ENCODE data around the gene EFCAB12. TPM values are rescaled to one million over a fixed set of nuclear protein-coding genes. Genes with fewer than 3 reads are reported as not detected.
A peak's percentile ranks its signal among the peaks of the same experiment; 100 is the strongest.

Gene EFCAB12
- total RNA-seq, 2 experiments from 2014 or later, result 1.1 to 2.5 TPM

GRCh38 chr3:129429602-129430001 lies 1.2 kb upstream of the EFCAB12 start:
- no peak for DNase-seq (ENCODE audit: low spot score)
- Histone ChIP-seq H4K20me1 (ENCODE audit: insufficient read depth, low read length) (no peaks in the 10 kb centered on the region), H3K4me1 (ENCODE audit: insufficient read depth, low read length, poor library complexity, severe bottlenecking) (peaks cover 32% of the 10 kb centered on the region), H3K27ac (ENCODE audit: low read depth, low read length, poor library complexity, severe bottlenecking) (peak overlapping the region; percentile 16), H2AFZ (ENCODE audit: low read length) (no peak overlapping the region), H3K9me2 (ENCODE audit: insufficient read depth, low read length) (no peaks in the 10 kb centered on the region), H3K36me3 (ENCODE audit: insufficient read depth, low read length) (peaks cover 76% of the 10 kb centered on the region), H3K4me2 (ENCODE audit: low read length) (no peak overlapping the region), H3K79me2 (ENCODE audit: insufficient read depth, low read depth, low read length) (peaks cover 10% of the 10 kb centered on the region), H3K9me3 (ENCODE audit: low read length) (peaks cover 4% of the 10 kb centered on the region; the same call in 1 of the 2 replicates), H3K4me3 (ENCODE audit: low read depth, low read length, poor library complexity, severe bottlenecking) (no peak overlapping the region)
- intact Hi-C loops (cut with micrococcal nuclease; ENCODE audit: unreplicated experiment), result no loop called here
- CTCF ChIA-PET (ENCODE audit: unreplicated experiment), result no interaction called here
- BruUV-seq (replicated peaks), result no TSS peak
- POLR2A ChIA-PET, result interaction anchor here (0.7 to 6.8 kb wide), 2 partner anchors 11 to 20 kb away, joined by 5 to 54 read pairs; partner anchors contain the start of genes IFT122 and MBD4
- TF ChIP-seq CTCF (conservative IDR thresholded peaks at IDR 0.05; ENCODE audit: low read length), result no peak
- TF ChIP-seq EZH2phosphoT487 (IDR thresholded peaks at IDR 0.05; ENCODE audit: borderline replicate concordance, low read depth, low read length), result no peak

GRCh38 chr3:129429080-129429451 lies 630 bp upstream of the EFCAB12 start:
- Histone ChIP-seq H2AFZ (ENCODE audit: low read length) (no peak overlapping the region), H3K4me3 (ENCODE audit: low read depth, low read length, poor library complexity, severe bottlenecking) (no peak overlapping the region), H3K9me2 (ENCODE audit: insufficient read depth, low read length) (no peaks in the 10 kb centered on the region), H3K27ac (ENCODE audit: low read depth, low read length, poor library complexity, severe bottlenecking) (no peak overlapping the region), H4K20me1 (ENCODE audit: insufficient read depth, low read length) (no peaks in the 10 kb centered on the region), H3K4me1 (ENCODE audit: insufficient read depth, low read length, poor library complexity, severe bottlenecking) (peaks cover 32% of the 10 kb centered on the region), H3K79me2 (ENCODE audit: insufficient read depth, low read depth, low read length) (peaks cover 5% of the 10 kb centered on the region; the same call in 1 of the 2 replicates), H3K36me3 (ENCODE audit: insufficient read depth, low read length) (peaks cover 73% of the 10 kb centered on the region), H3K9me3 (ENCODE audit: low read length) (peaks cover 7% of the 10 kb centered on the region; the same call in 1 of the 2 replicates), H3K4me2 (ENCODE audit: low read length) (peak overlapping the region; percentile 54; the same call in 1 of the 2 replicates)
- POLR2A ChIA-PET, result interaction anchor here (6.8 kb wide), 1 partner anchor 11 kb away, joined by 54 read pairs; the partner anchor contains the start of genes IFT122 and MBD4
- intact Hi-C loops (cut with micrococcal nuclease; ENCODE audit: unreplicated experiment), result no loop called here
- CTCF ChIA-PET (ENCODE audit: unreplicated experiment), result no interaction called here
- no peak for TF ChIP-seq EZH2phosphoT487 (IDR thresholded peaks at IDR 0.05; ENCODE audit: borderline replicate concordance, low read depth, low read length)
- no peak for TF ChIP-seq CTCF (conservative IDR thresholded peaks at IDR 0.05; ENCODE audit: low read length)
- no TSS peak for BruUV-seq (replicated peaks)
- DNase-seq (ENCODE audit: low spot score), result no peak

- Histone ChIP-seq H3K27ac (ENCODE audit: low read depth, low read length, poor library complexity, severe bottlenecking) (no peak overlapping the region), H3K79me2 (ENCODE audit: insufficient read depth, low read depth, low read length) (no peaks in the 10 kb centered on the region), H4K20me1 (ENCODE audit: insufficient read depth, low read length) (no peaks in the 10 kb centered on the region), H3K36me3 (ENCODE audit: insufficient read depth, low read length) (peaks cover 62% of the 10 kb centered on the region), H3K4me3 (ENCODE audit: low read depth, low read length, poor library complexity, severe bottlenecking) (no peak overlapping the region), H3K9me2 (ENCODE audit: insufficient read depth, low read length) (no peaks in the 10 kb centered on the region), H3K4me2 (ENCODE audit: low read length) (peak overlapping the region; percentile 56; the same call in 1 of the 2 replicates), H3K9me3 (ENCODE audit: low read length) (peaks cover 7% of the 10 kb centered on the region; the same call in 1 of the 2 replicates), H3K4me1 (ENCODE audit: insufficient read depth, low read length, poor library complexity, severe bottlenecking) (peaks cover 35% of the 10 kb centered on the region), H2AFZ (ENCODE audit: low read length) (no peak overlapping the region)
- no TSS peak for BruUV-seq (replicated peaks)
- POLR2A ChIA-PET, result interaction anchor here (1.0 to 6.8 kb wide), 2 partner anchors 12 to 18 kb away, joined by 3 to 54 read pairs; partner anchors contain the start of genes IFT122 and MBD4
- no peak for DNase-seq (ENCODE audit: low spot score)
- TF ChIP-seq EZH2phosphoT487 (IDR thresholded peaks at IDR 0.05; ENCODE audit: borderline replicate concordance, low read depth, low read length) (no peak), CTCF (conservative IDR thresholded peaks at IDR 0.05; ENCODE audit: low read length) (no peak)
- intact Hi-C loops (cut with micrococcal nuclease; ENCODE audit: unreplicated experiment), result no loop called here
- CTCF ChIA-PET (ENCODE audit: unreplicated experiment), result no interaction called here
These were observed 445 bp downstream of the EFCAB12 start for GRCh38 chr3:129428007-129428375.
